GM10266 (cell line): ENCODE data around the gene FRMPD3.
"Not testable (repeated sequence)": the region's sequence is repeated elsewhere in the genome, so short reads cannot be mapped to it uniquely, and the experiment has no call there.

ENCODE experiments used
- DNase-seq: peaks from one replicate; pipeline ENCODE4 v3.0.0; 2012; ENCODE audit errors: extremely low spot score
- CTCF ChIP-seq: IDR thresholded peaks from 2 replicates; pipeline ENCODE4 v1.5.1; 2012; ENCODE audit warnings: mild to moderate bottlenecking, low read depth; ENCODE audit not compliant: control insufficient read depth, insufficient read depth; ENCODE audit errors: missing control alignments

Gene FRMPD3

GRCh38 chrX:107454302-107454701, 4.8 kb downstream of the FRMPD3 start:
- TF ChIP-seq CTCF, result no peak
- no peak for DNase-seq

GRCh38 chrX:107457289-107457688, 7.8 kb downstream of the FRMPD3 start:
- no peak for TF ChIP-seq CTCF
- no peak for DNase-seq

GRCh38 chrX:107465932-107466620, 16.6 kb downstream of the FRMPD3 start:
- no peak for TF ChIP-seq CTCF
- no peak for DNase-seq

GRCh38 chrX:107467271-107467670, 17.8 kb downstream of the FRMPD3 start:
- TF ChIP-seq CTCF, result no peak
- no peak for DNase-seq

GRCh38 chrX:107470198-107470597, 20.7 kb downstream of the FRMPD3 start:
- DNase-seq, result no peak

GRCh38 chrX:107470971-107471370, 21.5 kb downstream of the FRMPD3 start:
- TF ChIP-seq CTCF, result no peak
- no peak for DNase-seq

More at GRCh38 chrX:107470198-107470597, 20.7 kb downstream of the FRMPD3 start:
- no peak for TF ChIP-seq CTCF

GRCh38 chrX:107471420-107471819, 22.0 kb downstream of the FRMPD3 start:
- not testable (repeated sequence) for DNase-seq

GRCh38 chrX:107477406-107477805, 28.0 kb downstream of the FRMPD3 start:
- no peak for TF ChIP-seq CTCF
- DNase-seq, result no peak
